Gastroesophageal sphincter (tissue), 3 donors: ENCODE results near the gene PNPLA3.

Source experiments
- CTCF ChIP-seq, 4 experiments: fragments of 200-600 bp in 2 of 4; fragments of 450-650 bp in 2 of 4; sonication (generic) in 1 of 4; IDR thresholded peaks; one replicate each; pipeline ENCODE4 v1.5.1; 2017 to 2019; ENCODE audit warnings: antibody characterized with exemption in 4 of 4, mild to moderate bottlenecking in 2 of 4, moderate library complexity in 2 of 4
- EP300 ChIP-seq: sonication (generic); formaldehyde crosslinking; IDR thresholded peaks from one replicate; pipeline ENCODE4 v1.6.1; 2017; ENCODE audit warnings: antibody characterized with exemption, mild to moderate bottlenecking
- POLR2A ChIP-seq, 2 donors: fragments of 450-650 bp; IDR thresholded peaks; one replicate each; pipeline ENCODE4 v1.6.1; 2017; ENCODE audit warnings: antibody characterized with exemption in 2 of 2, mild to moderate bottlenecking in 2 of 2, moderate library complexity in 1 of 2

DNA sequence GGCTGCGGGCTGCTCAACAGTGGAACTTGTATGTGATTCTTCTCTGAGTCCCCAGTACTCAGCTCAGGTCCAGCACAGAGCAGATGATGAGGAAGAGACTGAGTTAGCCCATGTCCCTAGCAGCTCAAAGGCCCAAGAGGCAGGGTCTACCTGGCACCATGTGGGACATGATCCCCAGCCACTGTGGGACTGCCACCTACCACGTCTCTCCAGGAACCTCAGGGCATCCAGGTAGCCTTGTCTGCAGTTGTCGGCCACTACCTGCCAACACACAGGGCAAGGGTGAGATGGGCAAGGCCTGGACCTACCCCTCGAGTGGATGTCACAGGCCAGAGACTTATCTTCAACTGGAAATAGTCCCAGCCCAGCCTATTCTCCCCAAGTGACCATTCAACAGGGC, 36.2 kb upstream of the PNPLA3 start:
- TF ChIP-seq POLR2A (IDR thresholded peaks at IDR 0.05) (no peak), CTCF (IDR thresholded peaks at IDR 0.05) (no peak), EP300 (no peak)
